H9 (cell line): Measurements from ENCODE around the gene CSTPP1. TPM values are rescaled to one million over a fixed set of nuclear protein-coding genes. Genes with fewer than 3 reads are reported as not detected.
A peak's percentile ranks its signal among the peaks of the same experiment; 100 is the strongest.

Experiments
- DNase-seq: peaks from one replicate; pipeline ENCODE4 v3.0.0-alpha.2; 2017
- H2AFZ ChIP-seq: one replicate; pipeline ENCODE4 v1.6.1; 2013; ENCODE audit warnings: mild to moderate bottlenecking, low read length, control low read depth, moderate library complexity
- H2AK5ac ChIP-seq: 2 replicates; pipeline ENCODE4 v1.6.1; 2013; ENCODE audit warnings: low read length, control low read depth, mixed read lengths; ENCODE audit not compliant: insufficient read length
- H2BK120ac ChIP-seq: one replicate; pipeline ENCODE4 v1.6.1; 2013; ENCODE audit warnings: low read depth, mild to moderate bottlenecking, low read length, control low read depth, inconsistent platforms; ENCODE audit not compliant: poor library complexity, severe bottlenecking
- H2BK12ac ChIP-seq: 2 replicates; pipeline ENCODE4 v1.6.1; 2013; ENCODE audit warnings: low read length, control low read depth, mixed read lengths, low read depth; ENCODE audit not compliant: insufficient read length
- H2BK15ac ChIP-seq: 2 replicates; pipeline ENCODE4 v1.6.1; 2013; ENCODE audit warnings: low read depth, low read length, control low read depth
- H2BK20ac ChIP-seq: one replicate; pipeline ENCODE4 v1.6.1; 2013; ENCODE audit warnings: low read depth, mild to moderate bottlenecking, low read length, control low read depth, inconsistent platforms; ENCODE audit not compliant: poor library complexity, severe bottlenecking
- H2BK5ac ChIP-seq: 2 replicates; pipeline ENCODE4 v1.6.1; 2013; ENCODE audit warnings: low read length, control low read depth, mixed read lengths; ENCODE audit not compliant: insufficient read length
- H3K14ac ChIP-seq: 2 replicates; pipeline ENCODE4 v1.6.1; 2013; ENCODE audit warnings: low read length, control low read depth; ENCODE audit not compliant: insufficient read depth
- H3K18ac ChIP-seq: 2 replicates; pipeline ENCODE4 v1.6.1; 2013; ENCODE audit warnings: low read depth, mild to moderate bottlenecking, mixed read lengths, low read length, control low read depth; ENCODE audit not compliant: insufficient read length
- H3K23ac ChIP-seq: 2 replicates; pipeline ENCODE4 v1.6.1; 2013; ENCODE audit warnings: low read length, control low read depth, mixed read lengths, low read depth; ENCODE audit not compliant: insufficient read length
- H3K23me2 ChIP-seq: 2 replicates; pipeline ENCODE4 v1.6.1; 2013; ENCODE audit warnings: low read depth, mild to moderate bottlenecking, mixed read lengths, low read length, control low read depth; ENCODE audit not compliant: insufficient read length, poor library complexity, severe bottlenecking
- H3K27ac ChIP-seq: 2 replicates; pipeline ENCODE4 v1.5.1; 2013; ENCODE audit warnings: low read length, control low read depth, mixed read lengths, low read depth; ENCODE audit not compliant: insufficient read length
- H3K27me3 ChIP-seq: 2 replicates; pipeline ENCODE4 v1.6.1; 2013; ENCODE audit warnings: low read length, control low read depth, inconsistent platforms; ENCODE audit not compliant: insufficient read depth
- H3K4ac ChIP-seq: 2 replicates; pipeline ENCODE4 v1.6.1; 2013; ENCODE audit warnings: low read depth, mild to moderate bottlenecking, control low read depth, inconsistent platforms, low read length, moderate library complexity
- H3K4me1 ChIP-seq: 2 replicates; pipeline ENCODE4 v1.6.1; 2013; ENCODE audit warnings: low read length, control low read depth, inconsistent platforms; ENCODE audit not compliant: insufficient read depth
- H3K4me2 ChIP-seq: 2 replicates; pipeline ENCODE4 v1.6.1; 2013; ENCODE audit warnings: low read length, control low read depth, mixed read lengths; ENCODE audit not compliant: insufficient read length, insufficient read depth
- H3K56ac ChIP-seq: 2 replicates; pipeline ENCODE4 v1.6.1; 2013; ENCODE audit warnings: low read depth, mild to moderate bottlenecking, mixed read lengths, low read length, control low read depth; ENCODE audit not compliant: insufficient read length
- H3K79me1 ChIP-seq: 2 replicates; pipeline ENCODE4 v1.6.1; 2013; ENCODE audit warnings: low read depth, mild to moderate bottlenecking, moderate library complexity, low read length, control low read depth, inconsistent platforms; ENCODE audit not compliant: insufficient read depth, poor library complexity, severe bottlenecking
- H3K79me2 ChIP-seq: 2 replicates; pipeline ENCODE4 v1.6.1; 2013; ENCODE audit warnings: low read length, control low read depth, inconsistent platforms; ENCODE audit not compliant: insufficient read depth
- H3K9ac ChIP-seq: 2 replicates; pipeline ENCODE4 v1.6.1; 2013; ENCODE audit warnings: low read length, control low read depth, mixed read lengths; ENCODE audit not compliant: insufficient read length; ENCODE audit errors: extremely low read depth
- H3K9me3 ChIP-seq: one replicate; pipeline ENCODE4 v1.6.1; 2013; ENCODE audit warnings: low read depth, low read length, inconsistent platforms; ENCODE audit not compliant: control insufficient read depth
- H3T11ph ChIP-seq: one replicate; pipeline ENCODE4 v1.6.1; 2013; ENCODE audit warnings: mild to moderate bottlenecking, low read length, control low read depth, inconsistent platforms
- H4K20me1 ChIP-seq: one replicate; pipeline ENCODE4 v1.6.1; 2013; ENCODE audit not compliant: control insufficient read depth, insufficient read length, insufficient read depth
- H4K5ac ChIP-seq: 2 replicates; pipeline ENCODE4 v1.6.1; 2013; ENCODE audit warnings: low read depth, mild to moderate bottlenecking, mixed read lengths, low read length, control low read depth; ENCODE audit not compliant: insufficient read length
- H4K8ac ChIP-seq: replicated peaks from 2 replicates; pipeline ENCODE4 v1.6.1; 2013; ENCODE audit warnings: low read length, control low read depth, mixed read lengths, low read depth; ENCODE audit not compliant: insufficient read length
- H4K91ac ChIP-seq: 2 replicates; pipeline ENCODE4 v1.6.1; 2013; ENCODE audit warnings: low read depth, mild to moderate bottlenecking, moderate library complexity, mixed read lengths, low read length, control low read depth; ENCODE audit not compliant: insufficient read length
- H3K27ac Mint-ChIP-seq, 3 experiments: 2 replicates in 2 of 3; 3 replicates in 1 of 3; pipeline ENCODE4 v1.8.0; 2020 to 2021; ENCODE audit warnings: mixed read lengths in 3 of 3, mild to moderate bottlenecking in 1 of 3, moderate library complexity in 1 of 3
- H3K27me3 Mint-ChIP-seq: 2 replicates; pipeline ENCODE4 v1.8.0; 2021; ENCODE audit warnings: low read depth, mild to moderate bottlenecking, moderate library complexity, mixed read lengths
- H3K36me3 Mint-ChIP-seq, 3 experiments: 2 replicates in 2 of 3; 3 replicates in 1 of 3; pipeline ENCODE4 v1.8.0; 2020 to 2021; ENCODE audit warnings: low read depth in 3 of 3, mixed read lengths in 3 of 3; ENCODE audit not compliant: insufficient read depth in 1 of 3
- H3K4me1 Mint-ChIP-seq, 2 experiments: 2 replicates each; pipeline ENCODE4 v1.8.0; 2020; ENCODE audit warnings: mixed read lengths in 2 of 2
- H3K4me3 Mint-ChIP-seq, 2 experiments: 2 replicates in 1 of 2; 3 replicates in 1 of 2; pipeline ENCODE4 v1.8.0; 2020 to 2021; ENCODE audit warnings: mild to moderate bottlenecking in 2 of 2, mixed read lengths in 2 of 2, moderate library complexity in 1 of 2
- H3K9me3 Mint-ChIP-seq, 2 experiments: 2 replicates in 1 of 2; 3 replicates in 1 of 2; pipeline ENCODE4 v1.8.0; 2020; ENCODE audit warnings: mild to moderate bottlenecking in 2 of 2, mixed read lengths in 2 of 2, moderate library complexity in 1 of 2
- WGBS: extraction: QIAGEN DNeasy Blood & Tissue Kit; methylation state at CpG from one replicate; pipeline ENCODE4 v1.1.7; 2013; ENCODE audit warnings: missing lambda C conversion rate, low lambda C conversion rate, mixed read lengths; ENCODE audit not compliant: insufficient read length; ENCODE audit errors: extremely low coverage; 5-methylcytosine and 5-hydroxymethylcytosine counted together
- total RNA-seq: library from RNA; stranded (reverse); gene quantifications from 2 replicates; pipeline ENCODE4 v1.2.1, GENCODE V29; 2021
- TF ChIP-seq, protein P1 (sequence below): fragments of 200-600 bp; sonication (generic); conservative IDR thresholded peaks from 3 replicates; pipeline ENCODE4 v1.8.0; 2021; ENCODE audit warnings: antibody characterized with exemption, mild to moderate bottlenecking

CSTPP1 gene
- total RNA-seq, 1 experiment from 2014 or later = 21.2 TPM

DNA sequence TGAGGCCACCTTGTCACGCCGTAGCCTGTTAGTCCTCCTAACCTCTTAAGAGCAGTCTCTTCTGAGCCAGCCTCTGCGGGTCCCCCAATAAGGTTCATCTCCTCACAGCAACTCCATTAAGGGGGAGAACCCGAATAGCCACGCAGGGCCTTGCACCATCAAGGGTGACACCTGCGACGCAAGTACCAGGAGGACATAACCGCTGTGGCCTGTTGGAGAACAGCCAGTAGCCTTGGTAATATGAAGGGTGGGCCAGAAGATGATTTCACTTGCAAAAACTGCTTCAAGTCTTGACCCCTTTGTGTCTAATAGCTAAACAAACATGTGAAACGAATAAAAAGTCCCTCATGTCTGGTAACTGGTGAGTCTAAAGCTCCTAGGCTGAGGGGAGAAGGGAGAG lies 225.3 kb downstream of the CSTPP1 start:
- no peak overlapping the region for H3K27ac ChIP-seq
- no peak overlapping the region for H2BK5ac ChIP-seq
- Mint-ChIP-seq H3K27ac (peak overlapping the region in 2 of 3 experiments; percentile 48 to 64; a peak in 2 of 7 replicates), H3K4me1 (peaks cover 5 to 11% of the 10 kb centered on the region in 2 experiments; a peak in 1 of 4 replicates), H3K4me3 (no peak overlapping the region; a peak in 1 of 5 replicates), H3K36me3 (peaks cover 12 to 33% (median 27%) of the 10 kb centered on the region in 3 experiments), H3K27me3 (no peaks in the 10 kb centered on the region; the same call in 1 of the 2 replicates), H3K9me3 (no peaks in the 10 kb centered on the region; a peak in 1 of 5 replicates)
- H3K56ac ChIP-seq = no peak overlapping the region
- DNase-seq = no peak
- no peaks in the 10 kb centered on the region for H3K79me2 ChIP-seq
- H2AK5ac ChIP-seq = no peak overlapping the region
- H3K14ac ChIP-seq = no peak overlapping the region
- H3K4me1 ChIP-seq = no peaks in the 10 kb centered on the region
- no peak overlapping the region for H4K8ac ChIP-seq
- WGBS = no CpG with 5 or more reads among the region's 9 CpGs
- no peak overlapping the region for H2BK120ac ChIP-seq
- no peak overlapping the region for H3K9ac ChIP-seq
- H2BK20ac ChIP-seq = no peak overlapping the region
- no peaks in the 10 kb centered on the region for H3K23me2 ChIP-seq
- TF ChIP-seq, protein P1, sequence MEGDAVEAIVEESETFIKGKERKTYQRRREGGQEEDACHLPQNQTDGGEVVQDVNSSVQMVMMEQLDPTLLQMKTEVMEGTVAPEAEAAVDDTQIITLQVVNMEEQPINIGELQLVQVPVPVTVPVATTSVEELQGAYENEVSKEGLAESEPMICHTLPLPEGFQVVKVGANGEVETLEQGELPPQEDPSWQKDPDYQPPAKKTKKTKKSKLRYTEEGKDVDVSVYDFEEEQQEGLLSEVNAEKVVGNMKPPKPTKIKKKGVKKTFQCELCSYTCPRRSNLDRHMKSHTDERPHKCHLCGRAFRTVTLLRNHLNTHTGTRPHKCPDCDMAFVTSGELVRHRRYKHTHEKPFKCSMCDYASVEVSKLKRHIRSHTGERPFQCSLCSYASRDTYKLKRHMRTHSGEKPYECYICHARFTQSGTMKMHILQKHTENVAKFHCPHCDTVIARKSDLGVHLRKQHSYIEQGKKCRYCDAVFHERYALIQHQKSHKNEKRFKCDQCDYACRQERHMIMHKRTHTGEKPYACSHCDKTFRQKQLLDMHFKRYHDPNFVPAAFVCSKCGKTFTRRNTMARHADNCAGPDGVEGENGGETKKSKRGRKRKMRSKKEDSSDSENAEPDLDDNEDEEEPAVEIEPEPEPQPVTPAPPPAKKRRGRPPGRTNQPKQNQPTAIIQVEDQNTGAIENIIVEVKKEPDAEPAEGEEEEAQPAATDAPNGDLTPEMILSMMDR = no peak; the same call in 2 of the 3 replicates
- no peak overlapping the region for H4K91ac ChIP-seq
- H4K20me1 ChIP-seq = no peaks in the 10 kb centered on the region
- H2BK15ac ChIP-seq = no peak overlapping the region
- no peak overlapping the region for H3K23ac ChIP-seq
- no peaks in the 10 kb centered on the region for H3K27me3 ChIP-seq
- no peak overlapping the region for H3K18ac ChIP-seq
- no peak overlapping the region for H2BK12ac ChIP-seq
- H4K5ac ChIP-seq = no peak overlapping the region
- H3K9me3 ChIP-seq = no peaks in the 10 kb centered on the region
- no peak overlapping the region for H3T11ph ChIP-seq
- H2AFZ ChIP-seq = no peak overlapping the region
- no peak overlapping the region for H3K4me2 ChIP-seq
- H3K79me1 ChIP-seq = no peaks in the 10 kb centered on the region
- no peak overlapping the region for H3K4ac ChIP-seq
